GM21717 (cell line): ENCODE data around the gene JUNB.
"Not testable (repeated sequence)": the region's sequence is repeated elsewhere in the genome, so short reads cannot be mapped to it uniquely, and the experiment has no call there.

Experiments used
- ATAC-seq: cut with Tn5 transposase; IDR thresholded peaks from one replicate; pipeline ENCODE4 v1.9.1; 2021; ENCODE audit warnings: mild to moderate bottlenecking, moderate library complexity; ENCODE audit not compliant: unreplicated experiment

JUNB gene

DNA sequence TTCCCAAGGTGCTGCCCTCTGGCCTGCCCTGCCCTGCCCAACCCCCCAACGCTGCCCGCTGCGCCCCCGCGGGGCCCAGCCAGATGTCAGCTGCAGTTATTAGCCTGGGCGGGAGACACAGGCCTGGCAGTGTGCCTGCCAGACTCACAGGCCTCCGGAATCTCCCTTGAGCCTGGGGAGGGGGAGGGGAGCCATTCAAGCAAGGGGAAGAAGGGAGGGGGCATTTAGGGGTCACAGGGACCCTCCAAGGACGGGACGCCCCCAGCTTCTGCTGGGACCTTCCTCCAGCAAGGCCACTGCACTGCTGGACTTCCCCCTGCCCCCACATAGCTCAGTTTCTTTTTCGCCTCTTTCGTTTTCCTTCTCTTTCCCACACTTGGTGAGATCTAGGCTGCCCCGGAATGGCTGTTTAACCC lies 2.6 kb upstream of the JUNB start:
- ATAC-seq: no peak

DNA sequence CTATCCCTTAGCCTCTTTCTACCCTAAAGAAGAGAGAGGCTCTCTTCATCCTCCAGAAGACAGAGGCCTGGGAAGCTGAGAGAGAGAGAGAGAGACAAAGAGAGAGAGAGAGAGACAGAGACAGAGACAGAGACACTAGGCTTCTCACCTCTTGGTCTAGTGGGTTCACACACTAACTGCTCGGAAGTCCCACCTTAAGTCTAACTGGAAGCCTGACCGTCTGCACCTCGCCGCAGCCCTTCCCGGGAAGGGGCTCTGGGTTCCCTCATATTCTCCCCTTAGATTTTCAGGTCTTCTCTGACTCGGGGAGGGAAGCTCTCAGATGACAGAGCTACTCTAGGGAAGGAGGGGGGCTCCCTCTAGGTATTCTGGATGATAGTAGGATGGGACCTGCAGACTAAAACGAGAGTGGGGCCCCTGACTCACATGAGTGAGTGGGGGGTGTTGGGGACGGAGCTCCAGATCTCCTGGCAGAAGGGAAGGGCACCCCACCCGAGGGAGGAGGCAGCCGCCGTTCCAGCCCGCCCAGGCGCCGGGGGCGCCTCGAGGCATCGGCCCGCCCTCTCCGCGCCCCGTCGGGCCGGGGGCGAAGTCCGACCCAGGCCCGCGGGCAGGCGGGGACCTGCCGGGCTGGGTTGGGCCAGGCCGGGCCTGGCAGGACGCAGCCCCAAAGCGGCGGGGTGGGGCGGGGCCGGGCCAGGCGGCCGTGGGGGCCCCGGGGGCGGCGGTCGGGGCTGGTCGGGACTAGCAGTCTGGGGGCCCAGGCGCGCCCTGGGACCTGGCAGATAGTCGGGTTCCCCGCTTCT lies 2.0 kb upstream of the JUNB start:
- no peak for ATAC-seq

DNA sequence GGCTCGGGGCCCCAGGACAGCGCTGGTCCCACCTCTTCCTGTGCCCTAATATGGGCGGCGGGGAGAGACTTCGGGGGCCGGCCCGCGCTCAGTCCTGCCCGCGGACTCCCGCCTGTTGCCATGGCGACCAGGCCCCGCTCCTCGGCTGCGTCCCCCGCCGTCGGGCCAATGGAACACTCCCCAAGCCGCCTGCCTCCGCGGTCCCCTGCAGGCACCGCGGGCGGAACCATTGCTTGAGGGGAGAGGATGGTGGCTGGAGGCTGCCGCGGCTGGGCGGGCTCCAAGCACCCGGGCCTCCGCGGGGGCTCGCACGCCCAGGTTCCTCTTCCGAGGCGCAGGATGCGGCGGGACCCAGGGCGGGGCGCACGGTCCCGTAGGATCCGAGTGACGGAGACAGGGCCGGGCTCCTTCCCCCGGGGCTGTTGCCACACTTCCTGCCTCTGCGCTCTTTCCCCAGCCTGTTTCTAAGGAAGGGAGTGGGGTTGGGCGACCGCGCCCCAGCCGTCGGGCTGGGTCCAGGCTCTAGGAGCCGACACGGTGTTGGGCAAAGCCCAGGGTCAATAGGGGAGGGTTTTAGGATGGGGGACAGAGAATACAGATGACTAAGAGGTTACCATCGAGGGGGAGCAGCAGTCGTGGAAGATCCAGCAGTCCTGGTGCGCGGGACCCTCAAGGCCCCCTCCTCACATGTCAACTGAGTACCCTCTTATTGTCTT lies 1.2 kb upstream of the JUNB start:
- ATAC-seq: peak; percentile 31

DNA sequence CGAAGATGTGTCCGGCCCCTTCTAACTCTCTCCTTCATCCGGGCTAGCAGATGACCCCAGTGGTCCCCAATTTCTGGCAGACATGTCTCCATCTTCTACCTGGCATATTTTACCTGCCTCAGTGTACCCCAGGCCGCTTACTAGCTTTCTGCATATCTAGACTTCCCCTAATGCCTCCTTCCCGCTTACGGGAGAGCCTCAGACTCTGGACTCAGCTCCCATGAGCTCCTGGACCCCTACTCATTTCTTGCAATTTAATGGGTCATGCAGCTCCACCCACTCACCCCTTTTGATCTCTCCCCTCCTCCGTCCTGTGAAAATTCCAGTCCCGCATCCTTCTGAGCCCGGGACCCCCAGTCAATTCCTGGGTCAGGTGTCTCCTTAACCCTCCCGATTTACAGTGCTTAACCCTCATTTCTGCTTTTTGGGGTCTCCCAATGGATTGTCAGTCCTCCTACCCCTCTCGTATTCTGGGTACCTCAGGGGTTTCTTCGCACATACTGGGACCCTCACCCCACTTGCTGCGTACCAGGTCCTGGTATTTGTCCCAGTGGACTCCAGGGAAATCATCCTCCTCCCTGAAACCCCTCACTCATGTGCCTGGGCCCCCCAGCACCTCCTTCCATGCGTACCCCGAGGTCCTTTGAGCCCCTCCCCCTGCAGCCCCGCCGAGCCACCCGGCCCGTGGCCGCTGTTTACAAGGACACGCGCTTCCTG lies 500 bp upstream of the JUNB start:
- ATAC-seq: no peak

DNA sequence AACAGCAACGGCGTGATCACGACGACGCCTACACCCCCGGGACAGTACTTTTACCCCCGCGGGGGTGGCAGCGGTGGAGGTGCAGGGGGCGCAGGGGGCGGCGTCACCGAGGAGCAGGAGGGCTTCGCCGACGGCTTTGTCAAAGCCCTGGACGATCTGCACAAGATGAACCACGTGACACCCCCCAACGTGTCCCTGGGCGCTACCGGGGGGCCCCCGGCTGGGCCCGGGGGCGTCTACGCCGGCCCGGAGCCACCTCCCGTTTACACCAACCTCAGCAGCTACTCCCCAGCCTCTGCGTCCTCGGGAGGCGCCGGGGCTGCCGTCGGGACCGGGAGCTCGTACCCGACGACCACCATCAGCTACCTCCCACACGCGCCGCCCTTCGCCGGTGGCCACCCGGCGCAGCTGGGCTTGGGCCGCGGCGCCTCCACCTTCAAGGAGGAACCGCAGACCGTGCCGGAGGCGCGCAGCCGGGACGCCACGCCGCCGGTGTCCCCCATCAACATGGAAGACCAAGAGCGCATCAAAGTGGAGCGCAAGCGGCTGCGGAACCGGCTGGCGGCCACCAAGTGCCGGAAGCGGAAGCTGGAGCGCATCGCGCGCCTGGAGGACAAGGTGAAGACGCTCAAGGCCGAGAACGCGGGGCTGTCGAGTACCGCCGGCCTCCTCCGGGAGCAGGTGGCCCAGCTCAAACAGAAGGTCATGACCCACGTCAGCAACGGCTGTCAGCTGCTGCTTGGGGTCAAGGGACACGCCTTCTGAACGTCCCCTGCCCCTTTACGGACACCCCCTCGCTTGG lies 966 bp downstream of the JUNB start:
- no peak for ATAC-seq

DNA sequence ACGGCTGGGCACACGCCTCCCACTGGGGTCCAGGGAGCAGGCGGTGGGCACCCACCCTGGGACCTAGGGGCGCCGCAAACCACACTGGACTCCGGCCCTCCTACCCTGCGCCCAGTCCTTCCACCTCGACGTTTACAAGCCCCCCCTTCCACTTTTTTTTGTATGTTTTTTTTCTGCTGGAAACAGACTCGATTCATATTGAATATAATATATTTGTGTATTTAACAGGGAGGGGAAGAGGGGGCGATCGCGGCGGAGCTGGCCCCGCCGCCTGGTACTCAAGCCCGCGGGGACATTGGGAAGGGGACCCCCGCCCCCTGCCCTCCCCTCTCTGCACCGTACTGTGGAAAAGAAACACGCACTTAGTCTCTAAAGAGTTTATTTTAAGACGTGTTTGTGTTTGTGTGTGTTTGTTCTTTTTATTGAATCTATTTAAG lies 1.6 kb downstream of the JUNB start:
- no peak for ATAC-seq

- ATAC-seq: peak; percentile 15
Observed at GRCh38 chr19:12793290-12794195, 2.3 kb downstream of the JUNB start.

DNA sequence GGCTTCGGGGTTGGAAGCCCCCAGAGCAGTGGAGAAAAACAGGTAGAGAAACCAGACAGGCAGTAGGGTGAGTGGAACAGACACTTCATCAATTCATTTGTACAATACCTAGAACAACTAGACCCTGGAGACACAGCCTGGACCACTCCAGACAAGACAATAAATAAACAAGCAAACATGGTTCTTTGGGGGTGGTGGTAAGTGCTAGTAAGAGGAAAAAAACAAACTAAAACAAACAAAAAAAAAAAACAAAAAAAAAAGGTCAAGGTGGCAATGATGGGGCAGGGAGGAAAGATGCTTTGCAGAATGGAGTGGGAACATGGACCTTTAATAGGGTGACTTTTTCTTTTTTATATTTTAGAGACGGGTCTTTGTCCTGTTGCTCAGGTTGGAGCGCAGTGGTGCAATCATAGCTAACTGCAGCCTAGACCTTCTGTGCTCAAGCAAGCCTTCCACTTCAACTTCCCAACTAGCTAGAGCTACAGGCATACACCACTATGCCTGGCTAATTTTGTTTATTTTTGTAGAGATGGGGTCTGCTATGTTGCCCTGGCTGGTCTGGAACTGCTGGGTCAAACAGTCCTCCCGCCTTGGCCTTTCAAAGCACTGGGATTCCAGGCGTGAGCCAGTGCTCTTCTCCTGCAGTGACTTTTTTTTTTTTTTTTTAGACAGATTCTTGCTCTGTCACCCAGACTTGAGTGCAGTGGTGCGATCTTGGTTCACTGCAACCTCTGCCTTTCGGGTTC lies 3.1 kb downstream of the JUNB start:
- no peak for ATAC-seq

GRCh38 chr19:12794971-12795381 lies 3.7 kb downstream of the JUNB start:
- no peak for ATAC-seq

DNA sequence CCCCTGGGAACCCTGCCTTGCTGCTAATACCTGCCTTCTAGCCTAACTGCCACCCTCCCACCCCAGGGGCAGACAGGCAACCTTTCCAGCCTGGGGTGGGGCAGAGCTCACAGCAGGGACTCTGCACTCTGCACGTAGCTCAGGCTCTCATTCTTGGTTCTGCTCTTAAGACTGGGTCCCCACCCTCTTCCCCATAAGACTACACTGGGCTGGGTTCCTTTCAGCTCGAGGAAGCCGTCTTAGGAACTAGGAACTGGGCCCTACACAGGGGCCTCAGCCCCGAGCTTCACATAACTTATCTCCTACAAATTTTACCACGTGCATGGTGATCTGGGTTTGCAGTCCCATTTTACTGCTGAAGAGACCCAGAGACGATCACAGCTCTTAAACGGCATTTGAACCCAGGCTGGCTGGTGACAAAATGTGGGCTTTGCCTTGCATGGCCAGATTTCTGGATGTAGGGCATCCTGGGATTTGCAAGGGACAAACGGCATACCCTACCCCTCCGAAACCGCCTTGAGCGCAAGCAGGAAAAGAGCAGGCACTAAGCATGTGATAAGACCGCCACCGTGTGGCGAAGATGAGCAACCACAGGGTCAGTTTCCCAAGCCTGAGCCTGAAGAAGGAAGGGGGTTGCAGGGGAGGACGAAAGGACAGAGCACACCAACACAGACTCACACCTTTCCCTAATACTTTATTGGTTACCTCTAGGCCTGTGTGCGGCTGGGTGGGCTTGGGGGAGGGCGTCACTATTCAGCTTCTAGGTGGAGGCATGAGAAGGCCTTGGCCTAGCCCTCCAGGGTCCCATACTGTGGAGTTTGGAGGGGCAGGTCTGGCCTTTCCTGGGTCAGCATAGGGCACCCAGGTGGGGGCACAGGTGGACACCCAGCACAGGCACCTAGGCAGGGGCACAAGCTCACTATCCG lies 5.1 kb downstream of the JUNB start:
- ATAC-seq: no peak

DNA sequence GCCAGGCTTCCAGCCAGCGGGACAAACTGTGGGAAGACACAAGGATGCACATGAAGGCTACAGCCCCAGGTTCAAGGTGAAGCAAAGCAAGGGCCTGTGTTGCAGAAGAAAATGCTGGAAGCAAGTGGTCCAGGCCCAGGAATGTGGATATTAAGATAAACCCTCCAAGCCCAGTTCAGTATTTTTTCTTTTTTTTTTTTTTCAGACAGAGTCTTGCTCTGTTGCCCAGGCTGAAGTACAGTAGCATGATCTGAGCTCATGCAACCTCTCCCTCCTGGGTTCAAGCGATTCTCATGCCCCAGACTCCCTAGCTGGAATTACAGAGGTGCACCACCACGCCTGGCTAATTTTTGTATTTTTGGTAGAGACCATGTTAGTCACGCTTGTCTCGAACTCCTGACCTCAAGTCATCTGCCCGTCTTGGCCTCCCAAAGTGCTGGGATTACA lies 5.9 kb downstream of the JUNB start:
- ATAC-seq: no peak

DNA sequence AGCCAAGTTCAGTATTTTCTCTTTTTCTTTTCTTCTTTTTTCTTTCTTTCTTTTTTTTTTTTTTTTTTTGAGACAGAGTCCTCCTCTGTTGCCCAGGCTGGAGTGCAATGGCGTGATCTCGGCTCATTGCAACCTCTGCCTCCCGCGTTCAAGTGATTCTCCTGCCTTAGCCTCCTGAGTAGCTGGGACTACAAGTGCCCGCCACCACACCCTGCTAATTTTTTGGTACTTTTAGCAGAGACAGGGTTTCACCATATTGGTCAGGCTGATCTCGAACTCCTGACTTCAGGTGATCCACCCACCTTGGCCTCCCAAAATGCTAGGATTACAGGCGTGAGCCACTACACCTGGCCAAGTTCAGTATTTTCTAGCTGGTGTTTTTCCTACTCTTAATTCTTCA lies 6.3 kb downstream of the JUNB start:
- not testable (repeated sequence) for ATAC-seq

DNA sequence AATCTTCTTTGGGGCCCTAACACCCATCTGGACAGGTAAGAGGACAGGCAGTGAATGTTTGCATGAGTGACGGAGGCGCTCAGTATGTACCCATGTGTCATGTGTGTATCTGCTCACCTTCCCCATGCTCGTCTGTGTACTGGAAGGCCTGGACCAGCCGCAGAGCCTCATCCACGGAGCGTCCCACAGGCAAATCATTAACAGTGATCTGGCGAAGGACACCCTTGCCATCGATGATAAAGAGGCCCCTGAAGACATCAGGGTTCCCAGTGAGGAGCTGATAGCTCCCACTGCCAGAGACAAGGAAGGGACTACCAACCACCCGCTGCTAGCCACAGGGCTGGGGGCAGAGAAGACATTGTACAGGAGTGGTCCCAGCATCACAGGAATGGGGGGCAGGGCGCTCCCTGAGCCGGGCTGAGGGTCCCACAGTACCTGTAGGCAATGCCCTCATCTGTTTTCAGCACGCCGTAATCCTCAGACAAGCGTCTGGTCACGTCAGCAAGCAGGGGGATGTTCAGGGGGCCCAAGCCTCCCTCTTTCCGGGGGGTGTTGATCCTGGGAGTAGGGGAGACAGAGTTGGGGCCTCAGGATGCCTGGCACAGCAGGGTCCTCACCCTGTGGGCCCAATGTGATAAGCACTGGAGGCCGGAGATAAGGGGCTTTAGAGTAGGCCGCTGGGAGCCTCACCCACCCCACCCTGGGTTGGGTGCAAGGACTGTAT lies 8.6 kb downstream of the JUNB start:
- no peak for ATAC-seq

GRCh38 chr19:12800466-12800770 lies 9.1 kb downstream of the JUNB start:
- no peak for ATAC-seq

GRCh38 chr19:12800923-12801465 lies 9.7 kb downstream of the JUNB start:
- no peak for ATAC-seq

DNA sequence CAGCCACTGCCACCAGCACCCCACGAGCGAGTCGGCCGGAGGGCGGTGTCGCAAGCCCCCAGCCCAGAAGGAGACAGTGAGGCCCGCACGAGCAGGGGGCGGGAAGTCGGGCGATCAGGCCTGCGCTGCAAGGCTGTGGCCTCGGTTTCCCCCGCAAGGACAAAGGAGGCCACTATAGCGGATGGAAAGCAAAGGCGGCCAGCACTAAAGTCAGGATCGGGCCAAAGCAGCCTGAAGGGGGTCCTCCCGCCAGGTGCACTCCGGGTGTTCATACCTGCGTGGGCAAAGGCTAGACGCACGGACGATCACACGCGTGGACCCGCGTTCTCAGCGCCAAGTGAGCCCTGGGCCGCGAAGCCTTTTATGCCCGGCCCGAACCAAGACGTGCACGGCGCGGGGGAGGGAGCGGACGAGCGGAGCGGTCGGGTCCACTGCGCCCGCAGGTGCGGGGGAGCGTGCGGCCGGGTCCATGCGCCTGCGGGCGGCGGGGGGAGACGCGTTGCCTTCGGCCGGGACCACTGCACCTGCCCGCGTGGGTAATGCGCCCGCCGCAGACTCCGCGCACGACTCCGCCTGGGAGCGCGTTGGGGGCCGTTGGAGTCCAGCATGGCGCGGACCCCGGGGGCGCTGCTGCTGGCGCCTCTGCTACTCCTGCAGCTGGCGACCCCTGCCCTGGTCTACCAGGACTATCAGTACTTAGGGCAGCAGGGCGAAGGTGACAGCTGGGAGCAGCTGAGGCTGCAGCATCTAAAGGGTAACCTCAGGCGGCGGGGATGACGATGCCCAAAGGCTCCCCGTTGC lies 10.4 kb downstream of the JUNB start, which contains the start of the genes PRDX2 and THSD8:
TSS of gene PRDX2 (minus strand) at position 335 of the 801 bp plus-strand sequence. CDS start 539 bp downstream, outside the sequence.
TSS of gene THSD8 (plus strand) at position 604 of the 801 bp plus-strand sequence. CDS start at position 607, 3 bp downstream.
- no peak for ATAC-seq
